DND-41 (cell line): ENCODE results near the gene ATP10A.
"Not testable (repeated sequence)": the region's sequence is repeated elsewhere in the genome, so short reads cannot be mapped to it uniquely, and the experiment has no call there.

ENCODE experiments used
- ATAC-seq: fragments of 200-7000 bp; cut with Tn5 transposase; 3 replicates; pipeline ENCODE4 v1.9.1; 2021; ENCODE audit warnings: low read depth; ENCODE audit not compliant: insufficient read depth
- DNase-seq: peaks from one replicate; pipeline ENCODE4 v3.0.0-alpha.2; 2020
- H2AFZ ChIP-seq: 2 replicates; pipeline ENCODE4 v1.6.0; 2012; ENCODE audit warnings: low read depth, low read length
- H3K27ac ChIP-seq: 2 replicates; pipeline ENCODE4 v1.5.1; 2012; ENCODE audit warnings: low read length, inconsistent platforms
- H3K27me3 ChIP-seq: fragments of 200-600 bp; sonication (generic); 2 replicates; pipeline ENCODE4 v1.6.0; 2012; ENCODE audit warnings: low read length, mild to moderate bottlenecking, inconsistent platforms; ENCODE audit not compliant: insufficient read depth, poor library complexity
- H3K36me3 ChIP-seq: 2 replicates; pipeline ENCODE4 v1.5.1; 2012; ENCODE audit warnings: low read length, inconsistent platforms; ENCODE audit not compliant: insufficient read depth
- H3K4me1 ChIP-seq: 2 replicates; pipeline ENCODE4 v1.5.1; 2012; ENCODE audit warnings: mild to moderate bottlenecking, low read length; ENCODE audit not compliant: insufficient read depth
- H3K4me2 ChIP-seq: 2 replicates; pipeline ENCODE4 v1.6.0; 2012; ENCODE audit warnings: mild to moderate bottlenecking, moderate library complexity, low read length, inconsistent platforms; ENCODE audit not compliant: insufficient read depth
- H3K4me3 ChIP-seq, 2 experiments: fragments of 200-600 bp in 1 of 2; shearing (Covaris generic) in 1 of 2; 2 replicates each; pipeline ENCODE4 v1.5.1; 2012 to 2016; ENCODE audit warnings: inconsistent platforms in 2 of 2, low read length in 2 of 2, mild to moderate bottlenecking in 2 of 2, low read depth in 1 of 2, moderate library complexity in 1 of 2
- H3K79me2 ChIP-seq: 2 replicates; pipeline ENCODE4 v1.6.0; 2012; ENCODE audit warnings: low read length, inconsistent platforms; ENCODE audit not compliant: insufficient read depth
- H3K9ac ChIP-seq: 2 replicates; pipeline ENCODE4 v1.6.0; 2012; ENCODE audit warnings: low read depth, mild to moderate bottlenecking, inconsistent platforms, low read length, moderate library complexity
- H3K9me3 ChIP-seq: 2 replicates; pipeline ENCODE4 v1.5.1; 2012; ENCODE audit warnings: low read length, moderate library complexity, mild to moderate bottlenecking, inconsistent platforms; ENCODE audit not compliant: insufficient read depth, severe bottlenecking
- H4K20me1 ChIP-seq: 2 replicates; pipeline ENCODE4 v1.6.0; 2012; ENCODE audit warnings: low read length; ENCODE audit not compliant: insufficient read depth
- EZH2 ChIP-seq: IDR thresholded peaks from 3 replicates; pipeline ENCODE4 v1.6.1; 2012; ENCODE audit warnings: borderline replicate concordance, low read depth, mild to moderate bottlenecking, moderate library complexity, low read length, inconsistent platforms; ENCODE audit not compliant: severe bottlenecking
- TF ChIP-seq, protein P1 (sequence below): IDR thresholded peaks from 2 replicates; pipeline ENCODE4 v1.5.1; 2012; ENCODE audit warnings: borderline replicate concordance, low read length, moderate library complexity, mild to moderate bottlenecking; ENCODE audit not compliant: poor library complexity, severe bottlenecking; ENCODE audit errors: extremely low read depth

ATP10A gene

GRCh38 chr15:25859838-25860645 lies 3.1 kb downstream of the ATP10A start:
- H4K20me1 ChIP-seq = no peaks in the 10 kb centered on the region
- H2AFZ ChIP-seq = no peak overlapping the region
- peaks cover 2% of the 10 kb centered on the region for H3K9me3 ChIP-seq
- no peaks in the 10 kb centered on the region for H3K36me3 ChIP-seq
- no peaks in the 10 kb centered on the region for H3K79me2 ChIP-seq
- ATAC-seq (no peak), DNase-seq (no peak)
- H3K9ac ChIP-seq = no peak overlapping the region
- H3K27me3 ChIP-seq = no peaks in the 10 kb centered on the region
- peaks cover 3% of the 10 kb centered on the region; the same call in 1 of the 2 replicates for H3K4me1 ChIP-seq
- TF ChIP-seq, protein P1, sequence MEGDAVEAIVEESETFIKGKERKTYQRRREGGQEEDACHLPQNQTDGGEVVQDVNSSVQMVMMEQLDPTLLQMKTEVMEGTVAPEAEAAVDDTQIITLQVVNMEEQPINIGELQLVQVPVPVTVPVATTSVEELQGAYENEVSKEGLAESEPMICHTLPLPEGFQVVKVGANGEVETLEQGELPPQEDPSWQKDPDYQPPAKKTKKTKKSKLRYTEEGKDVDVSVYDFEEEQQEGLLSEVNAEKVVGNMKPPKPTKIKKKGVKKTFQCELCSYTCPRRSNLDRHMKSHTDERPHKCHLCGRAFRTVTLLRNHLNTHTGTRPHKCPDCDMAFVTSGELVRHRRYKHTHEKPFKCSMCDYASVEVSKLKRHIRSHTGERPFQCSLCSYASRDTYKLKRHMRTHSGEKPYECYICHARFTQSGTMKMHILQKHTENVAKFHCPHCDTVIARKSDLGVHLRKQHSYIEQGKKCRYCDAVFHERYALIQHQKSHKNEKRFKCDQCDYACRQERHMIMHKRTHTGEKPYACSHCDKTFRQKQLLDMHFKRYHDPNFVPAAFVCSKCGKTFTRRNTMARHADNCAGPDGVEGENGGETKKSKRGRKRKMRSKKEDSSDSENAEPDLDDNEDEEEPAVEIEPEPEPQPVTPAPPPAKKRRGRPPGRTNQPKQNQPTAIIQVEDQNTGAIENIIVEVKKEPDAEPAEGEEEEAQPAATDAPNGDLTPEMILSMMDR = no peak
- TF ChIP-seq EZH2 = no peak
- no peak overlapping the region for H3K4me3 ChIP-seq
- H3K27ac ChIP-seq = no peak overlapping the region
- H3K4me2 ChIP-seq = no peak overlapping the region

DNA sequence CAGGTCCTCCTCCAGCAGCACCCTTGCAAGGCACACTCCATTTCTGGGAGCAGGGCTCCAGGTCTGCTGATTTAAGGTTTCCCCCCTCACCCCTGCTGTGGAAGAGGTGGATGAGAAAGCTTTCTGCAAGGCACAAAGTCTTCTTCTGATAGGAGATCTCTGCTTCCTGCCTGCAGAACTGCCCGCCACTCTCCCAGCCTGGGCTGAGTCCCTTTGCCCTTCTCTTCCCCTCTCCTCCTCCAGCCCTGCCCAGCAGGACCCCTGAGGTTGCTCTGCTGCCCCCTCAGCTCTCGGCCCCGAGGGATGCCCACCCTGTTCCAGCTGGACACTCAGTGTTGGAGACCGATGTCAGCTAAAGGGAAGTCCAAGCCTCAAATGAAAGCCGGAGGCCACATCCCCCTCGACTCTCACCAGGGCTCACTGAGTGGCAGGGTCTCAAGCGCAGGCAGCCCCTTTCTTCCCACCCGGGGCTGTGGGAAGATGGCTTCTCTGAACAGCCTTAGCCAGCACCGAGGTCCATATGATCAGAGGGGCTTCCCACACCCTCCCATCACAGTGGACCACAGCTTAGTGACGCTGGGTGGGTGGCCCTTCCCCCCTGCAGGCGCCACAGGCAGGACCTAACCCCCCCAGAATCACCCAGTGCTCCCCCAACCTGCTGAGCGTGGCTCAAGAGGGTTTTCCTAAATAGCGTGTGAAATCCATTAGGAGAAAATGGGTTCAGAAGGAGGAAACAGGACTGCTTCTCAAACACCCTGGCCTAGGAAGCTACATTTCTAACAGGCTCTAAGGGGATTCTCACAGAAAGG lies 4.0 kb downstream of the ATP10A start:
- Histone ChIP-seq H3K27ac (no peak overlapping the region), H3K36me3 (no peaks in the 10 kb centered on the region), H3K9me3 (peaks cover 2% of the 10 kb centered on the region), H3K79me2 (no peaks in the 10 kb centered on the region), H3K4me2 (no peak overlapping the region), H3K9ac (no peak overlapping the region), H2AFZ (no peak overlapping the region), H3K4me3 (no peak overlapping the region), H4K20me1 (no peaks in the 10 kb centered on the region), H3K27me3 (no peaks in the 10 kb centered on the region), H3K4me1 (peaks cover 3% of the 10 kb centered on the region; the same call in 1 of the 2 replicates)
- no peak for DNase-seq
- no peak for ATAC-seq
- TF ChIP-seq EZH2 = no peak
- TF ChIP-seq, protein P1 = no peak

DNA sequence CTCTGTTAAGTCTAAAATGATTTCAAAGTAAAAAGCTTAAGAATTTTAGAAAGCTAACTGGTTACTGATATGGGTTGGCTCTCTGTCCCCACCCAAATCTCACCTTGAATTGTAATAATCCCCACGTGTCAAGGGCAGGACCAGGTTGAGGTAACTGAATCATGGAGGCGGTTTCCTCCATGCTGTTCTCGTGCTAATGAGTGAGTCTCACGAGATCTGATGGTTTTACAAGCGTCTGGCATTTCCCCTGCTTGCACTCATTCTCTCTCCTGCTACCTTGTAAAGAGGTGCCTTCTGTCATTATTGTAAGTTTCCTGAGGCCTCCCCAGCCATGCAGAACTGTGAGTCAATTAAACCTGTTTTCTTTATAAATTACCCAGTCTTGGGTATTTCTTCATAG lies 7.1 kb downstream of the ATP10A start:
- not testable (repeated sequence) for H3K36me3 ChIP-seq, H3K9me3 ChIP-seq, H3K9ac ChIP-seq, H3K4me2 ChIP-seq, DNase-seq, H2AFZ ChIP-seq, H3K79me2 ChIP-seq, H3K4me1 ChIP-seq, H3K27ac ChIP-seq, H3K27me3 ChIP-seq, ATAC-seq, H3K4me3 ChIP-seq, H4K20me1 ChIP-seq
